HEK293 (cell line): Measurements from ENCODE around the gene POU2F2.

ENCODE experiments used
- CTCF ChIA-PET: fragments of 350-600 bp; formaldehyde crosslinking; extraction: SDS; loops from one replicate; lab custom pipeline; 2021; ENCODE audit warnings: antibody characterized with exemption; lab: Yijun Ruan, JAX
- POLR2A ChIA-PET: fragments of 300-600 bp; formaldehyde crosslinking; extraction: SDS; loops from one replicate; lab custom pipeline; 2020; ENCODE audit warnings: antibody characterized with exemption, inconsistent platforms; lab: Yijun Ruan, JAX
- H3K27ac ChIP-seq: fragments of 200-500 bp; sonication (Bioruptor generic); 2 replicates; pipeline ENCODE4 v1.5.1; 2014; ENCODE audit warnings: low read depth, low read length, control low read depth, inconsistent platforms; ENCODE audit errors: extremely low read depth
- H3K36me3 ChIP-seq, 2 experiments: fragments of 200-500 bp in 1 of 2; sonication (Bioruptor generic) in 1 of 2; 1 replicate in 1 of 2; 2 replicates in 1 of 2; pipeline ENCODE4 v1.5.1; 2014 to 2017; ENCODE audit warnings: inconsistent platforms in 2 of 2, low read length in 2 of 2; ENCODE audit not compliant: control insufficient read depth in 2 of 2, insufficient read depth in 1 of 2
- H3K4me1 ChIP-seq: fragments of 200-500 bp; sonication (Bioruptor generic); 2 replicates; pipeline ENCODE4 v1.5.1; 2014; ENCODE audit warnings: mild to moderate bottlenecking, low read length, inconsistent platforms; ENCODE audit not compliant: control insufficient read depth, insufficient read depth
- H3K4me3 ChIP-seq: 2 replicates; pipeline ENCODE4 v1.5.1; 2011; ENCODE audit warnings: low read depth, mild to moderate bottlenecking, control low read depth, low read length, moderate library complexity
- H3K9me3 ChIP-seq: fragments of 200-500 bp; sonication (Bioruptor generic); 2 replicates; pipeline ENCODE4 v1.5.1; 2014; ENCODE audit warnings: low read depth, low read length, inconsistent platforms; ENCODE audit not compliant: control insufficient read depth, insufficient read depth
- EGR2 ChIP-seq: fragments of 450-650 bp; formaldehyde crosslinking; IDR thresholded peaks from 2 replicates; pipeline ENCODE4 v1.5.1; 2016; ENCODE audit warnings: low read depth, missing biosample characterization, missing genetic modification characterization
- GLIS2 ChIP-seq: fragments of 450-650 bp; formaldehyde crosslinking; IDR thresholded peaks from 2 replicates; pipeline ENCODE4 v1.5.1; 2016; ENCODE audit warnings: missing biosample characterization, missing genetic modification characterization
- TRIM28 ChIP-seq: IDR thresholded peaks from 2 replicates; pipeline ENCODE4 v1.6.1; 2011; ENCODE audit warnings: low read length, control low read depth, borderline replicate concordance
- WT1 ChIP-seq: fragments of 450-650 bp; formaldehyde crosslinking; IDR thresholded peaks from 2 replicates; pipeline ENCODE4 v1.5.1; 2016; ENCODE audit warnings: missing biosample characterization, missing genetic modification characterization
- ZBTB21 ChIP-seq: fragments of 450-650 bp; formaldehyde crosslinking; IDR thresholded peaks from 2 replicates; pipeline ENCODE4 v1.5.1; 2017; ENCODE audit warnings: missing biosample characterization, missing genetic modification characterization
- ZBTB48 ChIP-seq: fragments of 450-650 bp; formaldehyde crosslinking; IDR thresholded peaks from 2 replicates; pipeline ENCODE4 v1.5.1; 2016; ENCODE audit warnings: missing biosample characterization, missing genetic modification characterization
- ZFHX2 ChIP-seq: fragments of 450-650 bp; formaldehyde crosslinking; conservative IDR thresholded peaks from 2 replicates; pipeline ENCODE4 v1.5.1; 2016; ENCODE audit warnings: missing biosample characterization, missing genetic modification characterization
- ZFP37 ChIP-seq: fragments of 450-650 bp; formaldehyde crosslinking; IDR thresholded peaks from 2 replicates; pipeline ENCODE4 v1.5.1; 2016; ENCODE audit warnings: missing biosample characterization, missing genetic modification characterization
- ZNF146 ChIP-seq: fragments of 450-650 bp; formaldehyde crosslinking; IDR thresholded peaks from 2 replicates; pipeline ENCODE4 v1.5.1; 2016; ENCODE audit warnings: missing biosample characterization, missing genetic modification characterization
- ZNF19 ChIP-seq: fragments of 450-650 bp; formaldehyde crosslinking; IDR thresholded peaks from 2 replicates; pipeline ENCODE4; 2016; ENCODE audit warnings: missing biosample characterization, missing genetic modification characterization, low read depth
- ZNF221 ChIP-seq: fragments of 450-650 bp; formaldehyde crosslinking; IDR thresholded peaks from 2 replicates; pipeline ENCODE4 v1.5.1; 2017; ENCODE audit warnings: missing biosample characterization, missing genetic modification characterization, borderline replicate concordance
- ZNF239 ChIP-seq: fragments of 450-650 bp; formaldehyde crosslinking; IDR thresholded peaks from 2 replicates; pipeline ENCODE4 v1.5.1; 2016; ENCODE audit warnings: missing biosample characterization, missing genetic modification characterization
- ZNF529 ChIP-seq: fragments of 450-650 bp; formaldehyde crosslinking; IDR thresholded peaks from 2 replicates; pipeline ENCODE4 v1.5.1; 2017; ENCODE audit warnings: missing genetic modification characterization, missing biosample characterization; ENCODE audit not compliant: insufficient replicate concordance
- ZNF585B ChIP-seq: fragments of 450-650 bp; formaldehyde crosslinking; IDR thresholded peaks from 2 replicates; pipeline ENCODE4 v1.5.1; 2016; ENCODE audit warnings: missing biosample characterization, missing genetic modification characterization
- ZNF626 ChIP-seq: fragments of 450-650 bp; sonication (Bioruptor Pico); formaldehyde crosslinking; IDR thresholded peaks from 2 replicates; pipeline ENCODE4 v1.5.1; 2018; ENCODE audit warnings: missing biosample characterization, missing genetic modification characterization, inconsistent platforms
- ZNF629 ChIP-seq: fragments of 450-650 bp; formaldehyde crosslinking; IDR thresholded peaks from 2 replicates; pipeline ENCODE4 v1.5.1; 2017; ENCODE audit warnings: missing biosample characterization, missing genetic modification characterization
- ZNF654 ChIP-seq: fragments of 450-650 bp; formaldehyde crosslinking; IDR thresholded peaks from 2 replicates; pipeline ENCODE4 v1.5.1; 2016; ENCODE audit warnings: low read depth, missing biosample characterization, missing genetic modification characterization
- TF ChIP-seq, protein P1 (sequence below): fragments of 450-650 bp; formaldehyde crosslinking; IDR thresholded peaks from 2 replicates; pipeline ENCODE4 v1.5.0; 2017; ENCODE audit warnings: missing biosample characterization, missing genetic modification characterization, borderline replicate concordance
- TF ChIP-seq, protein P2 (sequence below): fragments of 450-650 bp; formaldehyde crosslinking; IDR thresholded peaks from 2 replicates; pipeline ENCODE4 v1.5.1; 2016; ENCODE audit warnings: missing biosample characterization, missing genetic modification characterization
- TF ChIP-seq, protein P3 (sequence below): fragments of 450-650 bp; formaldehyde crosslinking; IDR thresholded peaks from 2 replicates; pipeline ENCODE4 v1.5.1; 2016; ENCODE audit warnings: missing biosample characterization, missing genetic modification characterization
- TF ChIP-seq, protein P4 (sequence below): fragments of 450-650 bp; formaldehyde crosslinking; IDR thresholded peaks from 2 replicates; pipeline ENCODE4 v1.5.1; 2016; ENCODE audit warnings: missing biosample characterization, missing genetic modification characterization

Gene POU2F2

DNA sequence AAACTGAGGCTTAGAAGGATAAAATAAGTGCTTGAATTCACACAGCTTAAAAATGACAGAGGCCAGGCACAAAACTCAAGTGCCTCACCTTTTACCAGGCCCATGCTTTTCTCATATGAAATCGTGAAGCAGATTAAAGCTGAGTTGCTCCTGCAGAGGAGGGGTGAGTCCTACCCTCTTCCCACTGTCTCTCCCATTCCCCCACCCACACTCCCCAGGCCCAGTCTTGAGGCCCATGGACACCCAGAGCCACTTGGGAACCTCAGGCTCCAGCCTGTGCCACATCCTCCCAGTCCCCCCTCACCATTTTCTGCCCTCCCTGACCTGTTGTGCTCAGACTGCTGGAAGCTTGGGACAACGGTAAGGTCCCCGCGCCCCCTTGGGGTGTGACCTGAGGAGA lies 38.7 kb downstream of the POU2F2 start:
- H3K36me3 ChIP-seq, result no peaks in the 10 kb centered on the region; a peak in 1 of 3 replicates
- TF ChIP-seq, protein P1, sequence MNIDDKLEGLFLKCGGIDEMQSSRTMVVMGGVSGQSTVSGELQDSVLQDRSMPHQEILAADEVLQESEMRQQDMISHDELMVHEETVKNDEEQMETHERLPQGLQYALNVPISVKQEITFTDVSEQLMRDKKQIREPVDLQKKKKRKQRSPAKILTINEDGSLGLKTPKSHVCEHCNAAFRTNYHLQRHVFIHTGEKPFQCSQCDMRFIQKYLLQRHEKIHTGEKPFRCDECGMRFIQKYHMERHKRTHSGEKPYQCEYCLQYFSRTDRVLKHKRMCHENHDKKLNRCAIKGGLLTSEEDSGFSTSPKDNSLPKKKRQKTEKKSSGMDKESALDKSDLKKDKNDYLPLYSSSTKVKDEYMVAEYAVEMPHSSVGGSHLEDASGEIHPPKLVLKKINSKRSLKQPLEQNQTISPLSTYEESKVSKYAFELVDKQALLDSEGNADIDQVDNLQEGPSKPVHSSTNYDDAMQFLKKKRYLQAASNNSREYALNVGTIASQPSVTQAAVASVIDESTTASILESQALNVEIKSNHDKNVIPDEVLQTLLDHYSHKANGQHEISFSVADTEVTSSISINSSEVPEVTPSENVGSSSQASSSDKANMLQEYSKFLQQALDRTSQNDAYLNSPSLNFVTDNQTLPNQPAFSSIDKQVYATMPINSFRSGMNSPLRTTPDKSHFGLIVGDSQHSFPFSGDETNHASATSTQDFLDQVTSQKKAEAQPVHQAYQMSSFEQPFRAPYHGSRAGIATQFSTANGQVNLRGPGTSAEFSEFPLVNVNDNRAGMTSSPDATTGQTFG, result no peak
- TF ChIP-seq GLIS2 (tag by site-specific recombination), result no peak
- peak; percentile 60 for TF ChIP-seq EGR2 (tag by site-specific recombination)
- peak; percentile 75 for TF ChIP-seq ZFHX2 (tag by site-specific recombination)
- TF ChIP-seq, protein P2, sequence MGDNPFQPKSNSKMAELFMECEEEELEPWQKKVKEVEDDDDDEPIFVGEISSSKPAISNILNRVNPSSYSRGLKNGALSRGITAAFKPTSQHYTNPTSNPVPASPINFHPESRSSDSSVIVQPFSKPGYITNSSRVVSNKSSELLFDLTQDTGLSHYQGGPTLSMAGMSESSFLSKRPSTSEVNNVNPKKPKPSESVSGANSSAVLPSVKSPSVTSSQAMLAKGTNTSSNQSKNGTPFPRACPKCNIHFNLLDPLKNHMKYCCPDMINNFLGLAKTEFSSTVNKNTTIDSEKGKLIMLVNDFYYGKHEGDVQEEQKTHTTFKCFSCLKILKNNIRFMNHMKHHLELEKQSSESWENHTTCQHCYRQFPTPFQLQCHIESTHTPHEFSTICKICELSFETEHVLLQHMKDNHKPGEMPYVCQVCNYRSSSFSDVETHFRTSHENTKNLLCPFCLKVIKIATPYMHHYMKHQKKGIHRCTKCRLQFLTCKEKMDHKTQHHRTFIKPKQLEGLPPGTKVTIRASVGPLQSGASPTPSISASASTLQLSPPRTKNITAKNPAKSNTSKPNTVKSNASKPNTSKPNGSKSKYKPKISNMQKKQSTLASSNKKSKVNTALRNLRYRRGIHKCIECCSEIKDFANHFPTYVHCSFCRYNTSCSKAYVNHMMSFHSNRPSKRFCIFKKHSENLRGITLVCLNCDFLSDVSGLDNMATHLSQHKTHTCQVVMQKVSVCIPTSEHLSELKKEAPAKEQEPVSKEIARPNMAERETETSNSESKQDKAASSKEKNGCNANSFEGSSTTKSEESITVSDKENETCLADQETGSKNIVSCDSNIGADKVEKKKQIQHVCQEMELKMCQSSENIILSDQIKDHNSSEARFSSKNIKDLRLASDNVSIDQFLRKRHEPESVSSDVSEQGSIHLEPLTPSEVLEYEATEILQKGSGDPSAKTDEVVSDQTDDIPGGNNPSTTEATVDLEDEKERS (tag by site-specific recombination), result no peak
- no peak for TF ChIP-seq ZNF629 (tag by site-specific recombination)
- TF ChIP-seq, protein P3, sequence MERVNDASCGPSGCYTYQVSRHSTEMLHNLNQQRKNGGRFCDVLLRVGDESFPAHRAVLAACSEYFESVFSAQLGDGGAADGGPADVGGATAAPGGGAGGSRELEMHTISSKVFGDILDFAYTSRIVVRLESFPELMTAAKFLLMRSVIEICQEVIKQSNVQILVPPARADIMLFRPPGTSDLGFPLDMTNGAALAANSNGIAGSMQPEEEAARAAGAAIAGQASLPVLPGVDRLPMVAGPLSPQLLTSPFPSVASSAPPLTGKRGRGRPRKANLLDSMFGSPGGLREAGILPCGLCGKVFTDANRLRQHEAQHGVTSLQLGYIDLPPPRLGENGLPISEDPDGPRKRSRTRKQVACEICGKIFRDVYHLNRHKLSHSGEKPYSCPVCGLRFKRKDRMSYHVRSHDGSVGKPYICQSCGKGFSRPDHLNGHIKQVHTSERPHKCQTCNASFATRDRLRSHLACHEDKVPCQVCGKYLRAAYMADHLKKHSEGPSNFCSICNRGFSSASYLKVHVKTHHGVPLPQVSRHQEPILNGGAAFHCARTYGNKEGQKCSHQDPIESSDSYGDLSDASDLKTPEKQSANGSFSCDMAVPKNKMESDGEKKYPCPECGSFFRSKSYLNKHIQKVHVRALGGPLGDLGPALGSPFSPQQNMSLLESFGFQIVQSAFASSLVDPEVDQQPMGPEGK (tag by site-specific recombination), result 0 out of 2 replicates have a peak, but pooled peaks have one; percentile 24
- TF ChIP-seq, all 188 proteins: peak for 3
- ChIA-PET CTCF (interaction anchor here (0.6 to 4.7 kb wide), 11 partner anchors 8 to 387 kb away, joined by 3 to 39 read pairs (median 5); no protein-coding TSS in a partner anchor), POLR2A (interaction anchor here (0.6 kb wide), 1 partner anchor 8 kb away, joined by 4 read pairs; no protein-coding TSS in a partner anchor)
- H3K4me3 ChIP-seq, result no peak overlapping the region
- no peaks in the 10 kb centered on the region for H3K9me3 ChIP-seq
- H3K27ac ChIP-seq, result no peak overlapping the region
- H3K4me1 ChIP-seq, result no peaks in the 10 kb centered on the region

DNA sequence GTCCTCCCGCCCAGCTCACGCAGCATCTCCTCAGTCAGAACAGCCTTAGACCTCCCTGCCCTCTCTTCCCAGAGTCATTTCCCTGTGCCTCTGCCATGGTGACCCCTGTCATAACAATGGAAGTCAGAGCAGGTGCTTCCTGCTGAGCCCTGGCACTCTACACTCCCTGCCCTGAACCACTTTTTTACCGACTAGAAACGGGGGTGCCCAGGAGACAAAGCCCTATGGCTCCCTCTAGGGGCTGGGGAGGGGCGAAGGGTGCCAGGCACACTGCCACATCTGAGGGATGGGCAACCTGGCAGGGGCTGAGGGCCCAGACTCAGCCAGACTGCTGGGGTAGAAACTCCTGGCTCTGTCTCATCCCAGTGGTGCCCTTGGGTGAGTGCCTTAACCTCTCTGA lies 39.9 kb downstream of the POU2F2 start:
- no peaks in the 10 kb centered on the region for H3K9me3 ChIP-seq
- no peaks in the 10 kb centered on the region for H3K4me1 ChIP-seq
- no peak overlapping the region for H3K4me3 ChIP-seq
- H3K27ac ChIP-seq, result no peak overlapping the region
- no peaks in the 10 kb centered on the region for H3K36me3 ChIP-seq
- ChIA-PET POLR2A (no interaction called here), CTCF (interaction anchor here (0.6 to 4.7 kb wide), 8 partner anchors 11 to 22 kb away, joined by 3 to 39 read pairs (median 4); partner anchors contain the start of gene ZNF574)
- TF ChIP-seq TRIM28 (no peak), ZNF146 (tag by site-specific recombination) (no peak), ZNF585B (tag by site-specific recombination) (no peak), ZFP37 (tag by site-specific recombination) (no peak), ZNF626 (tag by site-specific recombination) (no peak), ZNF19 (tag by site-specific recombination) (no peak), ZNF239 (tag by site-specific recombination) (0 out of 2 replicates have a peak, but pooled peaks have one; percentile 11), ZBTB48 (peak; percentile 88), ZNF221 (tag by site-specific recombination) (no peak), WT1 (no peak), EGR2 (tag by site-specific recombination) (no peak), ZBTB21 (tag by site-specific recombination) (no peak), ZNF529 (tag by site-specific recombination) (no peak), ZNF654 (tag by site-specific recombination) (peak; percentile 71)
- TF ChIP-seq, protein P2 (tag by site-specific recombination), result no peak
- TF ChIP-seq, protein P4, sequence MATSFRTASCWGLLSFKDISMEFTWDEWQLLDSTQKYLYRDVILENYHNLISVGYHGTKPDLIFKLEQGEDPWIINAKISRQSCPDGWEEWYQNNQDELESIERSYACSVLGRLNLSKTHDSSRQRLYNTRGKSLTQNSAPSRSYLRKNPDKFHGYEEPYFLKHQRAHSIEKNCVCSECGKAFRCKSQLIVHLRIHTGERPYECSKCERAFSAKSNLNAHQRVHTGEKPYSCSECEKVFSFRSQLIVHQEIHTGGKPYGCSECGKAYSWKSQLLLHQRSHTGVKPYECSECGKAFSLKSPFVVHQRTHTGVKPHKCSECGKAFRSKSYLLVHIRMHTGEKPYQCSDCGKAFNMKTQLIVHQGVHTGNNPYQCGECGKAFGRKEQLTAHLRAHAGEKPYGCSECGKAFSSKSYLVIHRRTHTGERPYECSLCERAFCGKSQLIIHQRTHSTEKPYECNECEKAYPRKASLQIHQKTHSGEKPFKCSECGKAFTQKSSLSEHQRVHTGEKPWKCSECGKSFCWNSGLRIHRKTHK (tag by site-specific recombination), result no peak
